ENCODE data around the gene BRD9.

Gene BRD9

DNA sequence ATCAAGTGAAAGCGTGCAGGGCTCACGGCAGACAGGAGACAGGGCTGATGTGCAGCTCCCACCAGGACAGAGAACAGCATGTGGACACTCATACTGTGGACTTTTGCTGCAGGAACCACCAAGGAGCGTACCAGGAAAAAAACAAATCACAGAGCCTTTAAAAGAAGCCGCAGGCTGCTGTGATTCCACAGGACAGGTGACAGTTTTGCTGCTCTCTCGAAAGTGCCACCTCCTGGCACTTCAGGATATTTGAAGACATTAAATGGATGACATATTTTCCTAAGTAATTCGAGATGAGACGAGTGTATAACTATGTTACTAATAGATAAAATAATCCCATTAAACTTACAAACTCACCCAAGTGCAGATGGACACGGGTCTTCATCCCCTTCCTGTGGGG lies 71.1 kb downstream of the BRD9 start:
- DNase-seq (ENCODE audit: extremely low read depth, low read depth) = no peak
- TF ChIP-seq, protein P1, sequence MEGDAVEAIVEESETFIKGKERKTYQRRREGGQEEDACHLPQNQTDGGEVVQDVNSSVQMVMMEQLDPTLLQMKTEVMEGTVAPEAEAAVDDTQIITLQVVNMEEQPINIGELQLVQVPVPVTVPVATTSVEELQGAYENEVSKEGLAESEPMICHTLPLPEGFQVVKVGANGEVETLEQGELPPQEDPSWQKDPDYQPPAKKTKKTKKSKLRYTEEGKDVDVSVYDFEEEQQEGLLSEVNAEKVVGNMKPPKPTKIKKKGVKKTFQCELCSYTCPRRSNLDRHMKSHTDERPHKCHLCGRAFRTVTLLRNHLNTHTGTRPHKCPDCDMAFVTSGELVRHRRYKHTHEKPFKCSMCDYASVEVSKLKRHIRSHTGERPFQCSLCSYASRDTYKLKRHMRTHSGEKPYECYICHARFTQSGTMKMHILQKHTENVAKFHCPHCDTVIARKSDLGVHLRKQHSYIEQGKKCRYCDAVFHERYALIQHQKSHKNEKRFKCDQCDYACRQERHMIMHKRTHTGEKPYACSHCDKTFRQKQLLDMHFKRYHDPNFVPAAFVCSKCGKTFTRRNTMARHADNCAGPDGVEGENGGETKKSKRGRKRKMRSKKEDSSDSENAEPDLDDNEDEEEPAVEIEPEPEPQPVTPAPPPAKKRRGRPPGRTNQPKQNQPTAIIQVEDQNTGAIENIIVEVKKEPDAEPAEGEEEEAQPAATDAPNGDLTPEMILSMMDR (IDR thresholded peaks at IDR 0.05; ENCODE audit: low read depth, low read length) = no peak

DNA sequence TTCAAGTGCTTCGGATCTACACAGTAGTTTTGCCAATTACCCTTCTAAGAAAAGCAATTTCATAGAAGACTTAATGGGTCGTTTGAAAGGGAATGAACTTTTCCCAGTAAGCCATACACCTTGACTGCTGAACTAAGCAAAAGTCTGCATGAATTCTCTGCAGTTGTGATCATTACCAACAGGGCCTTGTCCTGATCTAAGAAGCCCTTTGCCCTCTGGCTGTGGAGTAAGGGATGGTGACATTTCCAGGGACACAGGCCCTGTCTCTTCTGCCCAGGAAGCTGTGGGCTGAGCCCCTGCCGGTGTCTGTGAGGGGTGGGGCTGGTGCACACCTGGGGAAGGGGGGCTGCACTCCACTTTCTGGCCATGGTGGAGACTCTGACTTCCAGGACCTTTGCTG lies 72.4 kb downstream of the BRD9 start:
- TF ChIP-seq, protein P1 (IDR thresholded peaks at IDR 0.05; ENCODE audit: low read depth, low read length) = no peak

DNA sequence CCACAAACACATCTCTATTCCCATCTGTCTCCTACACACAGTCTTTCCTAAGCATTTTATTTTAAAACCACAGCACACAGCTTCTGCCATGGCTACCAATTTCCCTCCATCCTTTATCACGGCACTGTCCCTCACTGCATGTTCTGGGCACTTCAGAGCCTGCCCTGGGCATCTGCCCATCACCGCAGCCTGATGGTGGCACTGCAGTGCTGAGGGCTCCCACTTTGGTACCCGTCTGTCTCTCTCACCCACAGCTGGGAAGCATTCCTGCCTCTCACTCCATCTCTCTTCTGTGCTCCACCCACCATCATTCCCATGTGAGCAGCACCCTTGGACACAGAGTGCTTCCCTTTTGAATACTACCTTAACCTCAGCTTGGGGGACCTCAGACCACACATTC lies 73.5 kb downstream of the BRD9 start:
- TF ChIP-seq, protein P1 (IDR thresholded peaks at IDR 0.05; ENCODE audit: low read depth, low read length) = no peak

More for the DNA sequence above, 72.4 kb downstream of the BRD9 start:
- no peak for DNase-seq (ENCODE audit: extremely low read depth, low read depth)

DNA sequence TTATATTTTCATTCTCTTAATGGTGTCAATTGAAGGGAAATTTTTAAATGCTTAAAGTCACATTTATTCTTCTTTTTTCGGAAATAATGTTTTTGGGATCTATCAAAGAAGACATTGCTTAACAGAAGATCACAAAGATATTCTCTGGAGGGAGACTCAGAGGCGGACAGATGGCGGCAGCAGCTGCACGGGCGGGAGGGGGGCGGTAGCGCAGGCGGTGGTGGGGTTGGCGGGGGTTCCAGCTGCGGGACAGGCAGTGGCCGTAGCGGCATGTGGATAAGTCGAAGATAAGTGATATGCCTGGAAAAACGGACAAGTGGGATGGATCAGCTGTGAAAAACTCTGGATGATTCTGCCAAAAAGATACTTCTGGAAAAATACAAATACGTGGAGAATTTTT lies 76.4 kb downstream of the BRD9 start:
- TF ChIP-seq, protein P1 (IDR thresholded peaks at IDR 0.05; ENCODE audit: low read depth, low read length) = no peak
- no peak for DNase-seq (ENCODE audit: extremely low read depth, low read depth)

More for the DNA sequence above, 73.5 kb downstream of the BRD9 start:
- DNase-seq (ENCODE audit: extremely low read depth, low read depth) = no peak

DNA sequence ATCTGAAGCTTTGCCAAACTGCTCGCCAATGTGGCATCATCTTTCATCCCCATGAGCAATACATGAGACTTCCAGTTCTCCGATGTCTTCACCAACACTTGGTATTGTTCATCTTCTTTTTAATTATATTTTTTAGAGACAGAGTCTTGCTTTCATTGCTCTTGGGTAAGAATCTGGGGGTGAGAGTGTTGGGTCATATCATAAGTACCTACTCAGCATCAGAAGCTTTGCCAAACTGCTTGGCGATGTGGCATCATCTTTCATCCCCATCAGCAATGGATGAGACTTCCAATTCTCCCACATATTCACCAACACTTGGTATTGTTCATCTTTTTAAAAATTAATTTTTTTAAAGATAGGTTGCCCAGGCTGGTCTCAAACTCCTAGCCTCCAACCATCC lies 77.2 kb downstream of the BRD9 start:
- no peak for DNase-seq (ENCODE audit: extremely low read depth, low read depth)
- TF ChIP-seq, protein P1 (IDR thresholded peaks at IDR 0.05; ENCODE audit: low read depth, low read length) = no peak
